ENCODE data around the gene SLC16A5. TPM values are rescaled to one million over a fixed set of nuclear protein-coding genes. Genes with fewer than 3 reads are reported as not detected.

SLC16A5 gene
- total RNA-seq, 1 experiment from 2014 or later, result 32.4 TPM

GRCh38 chr17:75086496-75087181 lies 1.1 kb upstream of the SLC16A5 start (continued):
- no peak for TF ChIP-seq E2F1 (CRISPR knock-in tag; IDR thresholded peaks at IDR 0.05)
- no peak for TF ChIP-seq NFYB (CRISPR knock-in tag; conservative IDR thresholded peaks at IDR 0.05; ENCODE audit: low read depth)
- no peak for TF ChIP-seq MLX (CRISPR knock-in tag; IDR thresholded peaks at IDR 0.05)
- TF ChIP-seq CBFB (CRISPR knock-in tag; IDR thresholded peaks at IDR 0.05; ENCODE audit: low read depth), result no peak
- TF ChIP-seq USF2 (CRISPR knock-in tag; IDR thresholded peaks at IDR 0.05), result no peak
- TF ChIP-seq CDX4 (CRISPR knock-in tag; IDR thresholded peaks at IDR 0.05; ENCODE audit: borderline replicate concordance), result no peak
- TF ChIP-seq FOXK1 (CRISPR knock-in tag; IDR thresholded peaks at IDR 0.05), result no peak
- no peak for TF ChIP-seq NR2C2 (CRISPR knock-in tag; IDR thresholded peaks at IDR 0.05)
- TF ChIP-seq HMGA2 (CRISPR knock-in tag; IDR thresholded peaks at IDR 0.05), result no peak
- TF ChIP-seq TEAD1 (CRISPR knock-in tag; IDR thresholded peaks at IDR 0.05), result no peak
- TF ChIP-seq PREB (CRISPR knock-in tag; IDR thresholded peaks at IDR 0.05; ENCODE audit: borderline replicate concordance), result no peak
- no peak for TF ChIP-seq CREB1 (CRISPR knock-in tag; IDR thresholded peaks at IDR 0.05)
- no peak for TF ChIP-seq STAT6 (CRISPR knock-in tag; conservative IDR thresholded peaks at IDR 0.05; ENCODE audit: low read depth)
- no peak for TF ChIP-seq ZNF512 (CRISPR knock-in tag; IDR thresholded peaks at IDR 0.05; ENCODE audit: borderline replicate concordance)
- no peak; the same call in 1 of the 2 replicates for TF ChIP-seq GABPB1 (CRISPR knock-in tag; IDR thresholded peaks at IDR 0.05)

GRCh38 chr17:75087182-75087557 lies 584 bp upstream of the SLC16A5 start:
- ATAC-seq (no peak), DNase-seq (ENCODE audit: low spot score) (no peak)
- H3K36me3 Mint-ChIP-seq, result no peaks in the 10 kb centered on the region
- CTCF ChIA-PET, result interaction anchor here (0.7 to 3.1 kb wide), 18 partner anchors 9 to 184 kb away, joined by 4 to 32 read pairs (median 9); partner anchors contain the start of genes ARMC7, MIF4GD, MRPL58 and NT5C
- peak overlapping the region; percentile 69 for H3K4me3 Mint-ChIP-seq
- POLR2A ChIA-PET, result interaction anchor here (0.8 to 2.5 kb wide), 9 partner anchors 9 to 214 kb away, joined by 3 to 9 read pairs (median 4); partner anchors contain the start of genes ARMC7, FDXR, JPT1 and NT5C
- H3K27ac Mint-ChIP-seq, result peak overlapping the region; percentile 97
- H3K9me3 Mint-ChIP-seq, result no peaks in the 10 kb centered on the region
- H3K27me3 Mint-ChIP-seq (ENCODE audit: low read depth), result no peaks in the 10 kb centered on the region; the same call in 1 of the 2 replicates
- peaks cover 68% of the 10 kb centered on the region for H3K4me1 Mint-ChIP-seq
- no peak for TF ChIP-seq FOXK1 (CRISPR knock-in tag; IDR thresholded peaks at IDR 0.05)
- no peak for TF ChIP-seq ZNF532 (CRISPR knock-in tag; IDR thresholded peaks at IDR 0.05; ENCODE audit: borderline replicate concordance)
- no peak for TF ChIP-seq USF2 (CRISPR knock-in tag; IDR thresholded peaks at IDR 0.05)
- TF ChIP-seq GABPB1 (CRISPR knock-in tag; IDR thresholded peaks at IDR 0.05), result no peak
- TF ChIP-seq ZNF121 (CRISPR knock-in tag; IDR thresholded peaks at IDR 0.05), result peak; percentile 93
- no peak for TF ChIP-seq MAX (CRISPR knock-in tag; IDR thresholded peaks at IDR 0.05)
- no peak for TF ChIP-seq RELA (CRISPR knock-in tag; IDR thresholded peaks at IDR 0.05; ENCODE audit: borderline replicate concordance)
- no peak for TF ChIP-seq NR1H2 (CRISPR knock-in tag; IDR thresholded peaks at IDR 0.05)
